ENCODE results near the gene B4GALT2.

GRCh38 chr1:43997295-43997999 lies 18.4 kb downstream of the B4GALT2 start:
- no peak for TF ChIP-seq CTCF (IDR thresholded peaks at IDR 0.05)
- no peak for TF ChIP-seq POLR2A (IDR thresholded peaks at IDR 0.05)
- TF ChIP-seq POLR2AphosphoS5 (IDR thresholded peaks at IDR 0.05), result no peak
- TF ChIP-seq EP300 (IDR thresholded peaks at IDR 0.05), result no peak
